Measurements from ENCODE around the gene EPHX1.

EPHX1 gene

DNA sequence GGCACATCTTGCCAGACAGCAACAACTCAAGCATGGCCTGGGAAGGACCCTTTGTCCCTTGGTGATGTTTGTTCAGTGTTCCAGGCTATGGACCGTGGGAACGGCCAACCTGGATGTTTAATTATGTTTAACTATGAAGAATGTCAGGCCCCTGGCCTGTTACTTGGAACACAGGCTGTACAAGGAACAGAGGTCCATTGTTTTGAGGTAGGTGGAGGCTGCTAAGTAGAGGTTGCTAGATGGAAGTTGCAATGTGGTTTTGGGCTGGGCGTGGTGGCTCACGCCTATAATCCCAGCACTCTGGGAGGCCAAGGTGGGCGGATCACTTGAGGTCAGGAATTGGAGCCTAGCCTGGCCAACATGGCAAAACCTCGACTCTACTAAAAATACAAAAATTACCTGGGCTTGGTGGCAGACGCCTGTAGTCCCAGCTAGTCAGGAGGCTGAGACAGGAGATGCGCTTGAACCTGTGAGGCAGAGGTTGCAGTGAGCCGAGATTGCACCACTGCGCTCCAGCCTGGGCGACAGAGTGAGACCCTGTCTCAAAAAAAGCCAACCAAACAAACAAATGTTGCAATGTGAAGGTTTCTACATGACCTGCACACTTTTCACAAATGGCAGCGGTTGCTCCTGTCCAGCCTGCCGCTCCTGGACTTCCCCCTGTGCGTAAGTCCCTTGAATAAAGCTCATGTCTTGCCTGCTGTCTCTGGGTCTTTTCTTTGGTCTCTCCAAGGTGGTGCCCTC is 81.5 kb downstream of the EPHX1 start:
- H3K9ac ChIP-seq (ENCODE audit: low read depth, low read length, poor library complexity, severe bottlenecking) = no peak overlapping the region
- no peaks in the 10 kb centered on the region for H3K27me3 ChIP-seq (ENCODE audit: insufficient read depth, low read length, poor library complexity, severe bottlenecking)
- TF ChIP-seq EZH2phosphoT487 (IDR thresholded peaks at IDR 0.05; ENCODE audit: borderline replicate concordance) = no peak
- TF ChIP-seq, protein P1, sequence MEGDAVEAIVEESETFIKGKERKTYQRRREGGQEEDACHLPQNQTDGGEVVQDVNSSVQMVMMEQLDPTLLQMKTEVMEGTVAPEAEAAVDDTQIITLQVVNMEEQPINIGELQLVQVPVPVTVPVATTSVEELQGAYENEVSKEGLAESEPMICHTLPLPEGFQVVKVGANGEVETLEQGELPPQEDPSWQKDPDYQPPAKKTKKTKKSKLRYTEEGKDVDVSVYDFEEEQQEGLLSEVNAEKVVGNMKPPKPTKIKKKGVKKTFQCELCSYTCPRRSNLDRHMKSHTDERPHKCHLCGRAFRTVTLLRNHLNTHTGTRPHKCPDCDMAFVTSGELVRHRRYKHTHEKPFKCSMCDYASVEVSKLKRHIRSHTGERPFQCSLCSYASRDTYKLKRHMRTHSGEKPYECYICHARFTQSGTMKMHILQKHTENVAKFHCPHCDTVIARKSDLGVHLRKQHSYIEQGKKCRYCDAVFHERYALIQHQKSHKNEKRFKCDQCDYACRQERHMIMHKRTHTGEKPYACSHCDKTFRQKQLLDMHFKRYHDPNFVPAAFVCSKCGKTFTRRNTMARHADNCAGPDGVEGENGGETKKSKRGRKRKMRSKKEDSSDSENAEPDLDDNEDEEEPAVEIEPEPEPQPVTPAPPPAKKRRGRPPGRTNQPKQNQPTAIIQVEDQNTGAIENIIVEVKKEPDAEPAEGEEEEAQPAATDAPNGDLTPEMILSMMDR (conservative IDR thresholded peaks at IDR 0.05; ENCODE audit: low read length) = no peak
- H3K9me3 ChIP-seq (ENCODE audit: insufficient read depth, low read depth, low read length) = no peaks in the 10 kb centered on the region
- H3K4me1 ChIP-seq (ENCODE audit: insufficient read depth, low read length, poor library complexity, severe bottlenecking) = peaks cover 3% of the 10 kb centered on the region
- no peak overlapping the region for H2AFZ ChIP-seq (ENCODE audit: low read length)
- no peaks in the 10 kb centered on the region for H3K79me2 ChIP-seq (ENCODE audit: insufficient read depth, low read length)
- H3K9me2 ChIP-seq (replicated peaks; ENCODE audit: low read depth, low read length) = no peaks in the 10 kb centered on the region
- H4K20me1 ChIP-seq (ENCODE audit: insufficient read depth, low read length, poor library complexity, severe bottlenecking) = no peaks in the 10 kb centered on the region
- no peak overlapping the region for H3K4me3 ChIP-seq (ENCODE audit: low read length, poor library complexity, severe bottlenecking)
- H3F3A ChIP-seq (ENCODE audit: low read depth) = no peaks in the 10 kb centered on the region
- H3K4me2 ChIP-seq (ENCODE audit: low read depth, low read length, poor library complexity, severe bottlenecking) = no peak overlapping the region
- H3K36me3 ChIP-seq (ENCODE audit: insufficient read depth, low read length) = no peaks in the 10 kb centered on the region

DNA sequence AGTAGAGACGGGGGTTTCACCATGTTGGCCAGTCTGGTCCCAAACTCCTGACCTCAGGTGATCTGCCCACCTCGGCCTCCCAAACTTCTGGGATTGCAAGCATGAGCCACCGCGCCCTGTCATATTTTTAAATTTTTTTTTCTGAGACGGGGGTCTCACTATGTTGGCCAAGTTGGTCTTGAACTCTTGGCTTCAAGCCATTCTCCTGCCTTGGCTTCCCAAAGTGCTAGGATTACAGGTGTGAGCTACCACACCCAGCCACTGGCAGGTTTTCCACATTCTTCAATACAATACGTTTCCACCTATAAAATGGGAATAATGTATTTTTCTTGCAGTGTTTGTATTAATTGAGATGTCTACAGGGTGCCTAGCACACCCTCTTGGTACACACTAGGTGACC is 82.4 kb downstream of the EPHX1 start:
- no peaks in the 10 kb centered on the region for H3K36me3 ChIP-seq (ENCODE audit: insufficient read depth, low read length)
- no peak overlapping the region for H3K9ac ChIP-seq (ENCODE audit: low read depth, low read length, poor library complexity, severe bottlenecking)
- H3K9me2 ChIP-seq (replicated peaks; ENCODE audit: low read depth, low read length) = no peaks in the 10 kb centered on the region
- H3K4me2 ChIP-seq (ENCODE audit: low read depth, low read length, poor library complexity, severe bottlenecking) = no peak overlapping the region
- H3K9me3 ChIP-seq (ENCODE audit: insufficient read depth, low read depth, low read length) = no peaks in the 10 kb centered on the region
- H3K4me3 ChIP-seq (ENCODE audit: low read length, poor library complexity, severe bottlenecking) = no peak overlapping the region
- peaks cover 11% of the 10 kb centered on the region for H3K4me1 ChIP-seq (ENCODE audit: insufficient read depth, low read length, poor library complexity, severe bottlenecking)
- H3K27me3 ChIP-seq (ENCODE audit: insufficient read depth, low read length, poor library complexity, severe bottlenecking) = no peaks in the 10 kb centered on the region
- H3K79me2 ChIP-seq (ENCODE audit: insufficient read depth, low read length) = no peaks in the 10 kb centered on the region
- no peaks in the 10 kb centered on the region for H4K20me1 ChIP-seq (ENCODE audit: insufficient read depth, low read length, poor library complexity, severe bottlenecking)
- no peaks in the 10 kb centered on the region for H3F3A ChIP-seq (ENCODE audit: low read depth)
- no peak overlapping the region for H2AFZ ChIP-seq (ENCODE audit: low read length)
- TF ChIP-seq, protein P1 (conservative IDR thresholded peaks at IDR 0.05; ENCODE audit: low read length) = no peak
- no peak for TF ChIP-seq EZH2phosphoT487 (IDR thresholded peaks at IDR 0.05; ENCODE audit: borderline replicate concordance)
